Naive thymus-derived CD4-positive, alpha-beta T cell (primary cell): ENCODE measurements around the gene SIRT7. TPM values are rescaled to one million over a fixed set of nuclear protein-coding genes. Genes with fewer than 3 reads are reported as not detected.

Experiments
- ATAC-seq: fragments of 150-1000 bp; cut with Tn5 transposase; 2 replicates; pipeline ENCODE4 v1.10.0; 2021; ENCODE audit warnings: mild to moderate bottlenecking, moderate library complexity
- CTCF ChIA-PET: fragments of 350-600 bp; sonication (Branson Sonifier 250); formaldehyde crosslinking; loops from one replicate; lab custom pipeline; 2021; ENCODE audit warnings: antibody characterized with exemption; lab: Charles Lee
- POLR2A ChIA-PET: fragments of 350-600 bp; sonication (Branson Sonifier 250); formaldehyde crosslinking; loops from one replicate; lab custom pipeline; 2021; ENCODE audit warnings: antibody characterized with exemption, inconsistent platforms; lab: Charles Lee
- DNase-seq, 9 donors: peaks; one replicate each; pipeline versions ENCODE4 v3.0.0 to v3.0.0-alpha.2; 2020 to 2022; ENCODE audit warnings: mixed read lengths in 1 of 9
- H3K27ac ChIP-seq: one replicate; pipeline ENCODE4 v1.7.0; 2013; ENCODE audit warnings: mild to moderate bottlenecking, low read depth, low read length, moderate library complexity
- H3K27me3 ChIP-seq, 2 donors: one replicate each; pipeline ENCODE4 v1.7.0; 2013; ENCODE audit warnings: low read length in 2 of 2, mild to moderate bottlenecking in 2 of 2, moderate library complexity in 2 of 2; ENCODE audit not compliant: control insufficient read depth in 2 of 2, insufficient read depth in 2 of 2
- H3K36me3 ChIP-seq, 3 experiments: 1 replicate in 2 of 3; 2 replicates in 1 of 3; pipeline ENCODE4 v1.7.0; 2013; ENCODE audit warnings: low read length in 3 of 3, mild to moderate bottlenecking in 3 of 3, moderate library complexity in 1 of 3; ENCODE audit not compliant: insufficient read depth in 3 of 3, control insufficient read depth in 2 of 3
- H3K4me1 ChIP-seq, 2 donors: one replicate each; pipeline ENCODE4 v1.7.0; 2013; ENCODE audit warnings: low read length in 2 of 2, mild to moderate bottlenecking in 2 of 2, moderate library complexity in 1 of 2; ENCODE audit not compliant: control insufficient read depth in 2 of 2, insufficient read depth in 2 of 2
- H3K4me3 ChIP-seq: 2 replicates; pipeline ENCODE4 v1.7.0; 2013; ENCODE audit warnings: mild to moderate bottlenecking, low read length
- H3K9me3 ChIP-seq, 3 experiments: 1 replicate in 2 of 3; 2 replicates in 1 of 3; pipeline ENCODE4 v1.7.0; 2013; ENCODE audit warnings: low read length in 3 of 3; ENCODE audit not compliant: control insufficient read depth in 2 of 3
- H3K27ac Mint-ChIP-seq, 9 donors: one replicate each; pipeline ENCODE4 v1.8.0; 2020 to 2022; ENCODE audit warnings: mixed read lengths in 9 of 9, mild to moderate bottlenecking in 8 of 9, moderate library complexity in 5 of 9, inconsistent platforms in 2 of 9
- H3K27me3 Mint-ChIP-seq, 5 donors: one replicate each; pipeline ENCODE4 v1.8.0; 2021 to 2022; ENCODE audit warnings: mixed read lengths in 5 of 5, mild to moderate bottlenecking in 1 of 5
- H3K36me3 Mint-ChIP-seq, 5 donors: one replicate each; pipeline ENCODE4 v1.8.0; 2020 to 2022; ENCODE audit warnings: mixed read lengths in 5 of 5, mild to moderate bottlenecking in 3 of 5, inconsistent platforms in 1 of 5
- H3K4me1 Mint-ChIP-seq, 7 donors: one replicate each; pipeline ENCODE4 v1.8.0; 2020 to 2022; ENCODE audit warnings: mixed read lengths in 7 of 7, mild to moderate bottlenecking in 3 of 7, inconsistent platforms in 1 of 7
- H3K4me3 Mint-ChIP-seq, 10 donors: one replicate each; pipeline ENCODE4 v1.8.0; 2020 to 2022; ENCODE audit warnings: mild to moderate bottlenecking in 10 of 10, mixed read lengths in 10 of 10, moderate library complexity in 6 of 10, inconsistent platforms in 2 of 10
- H3K9me3 Mint-ChIP-seq, 11 donors: one replicate each; pipeline ENCODE4 v1.8.0; 2020 to 2022; ENCODE audit warnings: mixed read lengths in 11 of 11, mild to moderate bottlenecking in 4 of 11, inconsistent platforms in 1 of 11, moderate library complexity in 1 of 11
- intact Hi-C, 2 donors: fragments of 100-400 bp; cut with micrococcal nuclease; formaldehyde crosslinking; loops; one replicate each; pipeline ENCODE4 v1.15.1; 2023
- polyA plus RNA-seq, 2 donors: library from polyadenylated mRNA; unstranded; fragments of 300-500 nt; fragmentation: Illumina TruSeq; gene quantifications; one replicate each; pipeline ENCODE4 v1.2.3, GENCODE V29; 2021
- total RNA-seq, 6 experiments: library from RNA in 5 of 6; stranded (reverse) in 5 of 6; gene quantifications; 1 replicate in 5 of 6; 2 replicates in 1 of 6; pipeline ENCODE4 v1.2.3 and lab custom pipeline; 2021 to 2026

The SIRT7 gene
- total and polyA plus RNA-seq, 7 experiments from 2014 or later: 21.6 to 81.4 (median 56.8) TPM

GRCh38 chr17:81940538-81941483, 22.8 kb upstream of the SIRT7 start:
- ChIA-PET CTCF (interaction anchor here (0.6 kb wide), 1 partner anchor 1774 kb away, joined by 5 read pairs; no protein-coding TSS in a partner anchor), POLR2A (no interaction called here)
- Mint-ChIP-seq H3K4me3 (no peak overlapping the region), H3K4me1 (peaks cover 0 to 10% (median 6%) of the 10 kb centered on the region in 7 donors), H3K9me3 (no peaks in the 10 kb centered on the region), H3K27ac (no peak overlapping the region), H3K36me3 (no peaks in the 10 kb centered on the region), H3K27me3 (peaks cover 0 to 6% (median 0%) of the 10 kb centered on the region in 5 donors)
- H3K27me3 ChIP-seq: no peaks in the 10 kb centered on the region
- peaks cover 0 to 3% of the 10 kb centered on the region in 2 donors for H3K4me1 ChIP-seq
- DNase-seq: no peak
- intact Hi-C loops: no loop called here
- no peak overlapping the region for H3K4me3 ChIP-seq
- H3K9me3 ChIP-seq: no peaks in the 10 kb centered on the region
- no peak for ATAC-seq
- no peaks in the 10 kb centered on the region for H3K36me3 ChIP-seq
- no peak overlapping the region for H3K27ac ChIP-seq

- POLR2A ChIA-PET: no interaction called here
- Mint-ChIP-seq H3K4me3 (no peak overlapping the region), H3K9me3 (no peaks in the 10 kb centered on the region), H3K4me1 (peaks cover 0 to 13% (median 8%) of the 10 kb centered on the region in 7 donors), H3K27me3 (peaks cover 0 to 6% (median 0%) of the 10 kb centered on the region in 5 donors), H3K36me3 (no peaks in the 10 kb centered on the region), H3K27ac (peak overlapping the region in 1 of 9 donors; percentile 32)
- no peak for ATAC-seq
- intact Hi-C loops: no loop called here
- Histone ChIP-seq H3K4me3 (no peak overlapping the region), H3K27me3 (no peaks in the 10 kb centered on the region), H3K4me1 (peaks cover 0 to 3% of the 10 kb centered on the region in 2 donors), H3K27ac (no peak overlapping the region), H3K36me3 (no peaks in the 10 kb centered on the region), H3K9me3 (no peaks in the 10 kb centered on the region)
- CTCF ChIA-PET: interaction anchor here (0.6 kb wide), 1 partner anchor 1773 kb away, joined by 5 read pairs; no protein-coding TSS in a partner anchor
- DNase-seq: no peak
Measured at GRCh38 chr17:81939881-81940385, 22.0 kb upstream of the SIRT7 start.

DNA sequence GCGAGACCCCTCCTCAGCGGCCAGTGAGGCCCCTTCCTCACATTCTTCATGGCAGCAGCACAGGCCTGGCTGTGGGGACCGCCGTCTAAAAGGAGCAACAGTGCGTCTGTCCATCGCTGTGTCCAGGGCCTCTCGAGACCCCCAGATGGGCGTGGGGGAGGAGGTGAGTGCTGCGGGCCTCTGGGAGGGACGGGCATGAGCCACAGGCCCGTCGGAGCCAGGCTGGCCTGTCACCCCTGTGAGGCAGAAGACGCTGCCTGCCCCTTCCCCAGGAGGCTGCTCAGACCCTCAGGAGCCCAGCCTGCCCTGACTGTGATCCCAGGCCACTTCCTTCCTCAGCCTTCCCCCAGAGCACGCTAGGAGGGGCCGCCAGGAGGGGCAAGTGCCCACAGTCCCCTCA, 21.2 kb upstream of the SIRT7 start:
- intact Hi-C loops: no loop called here
- H3K4me1 ChIP-seq: peaks cover 0 to 3% of the 10 kb centered on the region in 2 donors
- no peak overlapping the region for H3K27ac Mint-ChIP-seq
- peaks cover 0 to 13% (median 8%) of the 10 kb centered on the region in 7 donors for H3K4me1 Mint-ChIP-seq
- no peaks in the 10 kb centered on the region for H3K36me3 ChIP-seq
- no peak for DNase-seq
- no peak overlapping the region for H3K4me3 Mint-ChIP-seq
- peaks cover 0 to 6% (median 0%) of the 10 kb centered on the region in 5 donors for H3K27me3 Mint-ChIP-seq
- H3K36me3 Mint-ChIP-seq: no peaks in the 10 kb centered on the region
- ATAC-seq: no peak
- no peaks in the 10 kb centered on the region for H3K27me3 ChIP-seq
- no peaks in the 10 kb centered on the region for H3K9me3 ChIP-seq
- CTCF ChIA-PET: no interaction called here
- H3K27ac ChIP-seq: no peak overlapping the region
- H3K9me3 Mint-ChIP-seq: no peaks in the 10 kb centered on the region
- H3K4me3 ChIP-seq: no peak overlapping the region
- POLR2A ChIA-PET: no interaction called here

DNA sequence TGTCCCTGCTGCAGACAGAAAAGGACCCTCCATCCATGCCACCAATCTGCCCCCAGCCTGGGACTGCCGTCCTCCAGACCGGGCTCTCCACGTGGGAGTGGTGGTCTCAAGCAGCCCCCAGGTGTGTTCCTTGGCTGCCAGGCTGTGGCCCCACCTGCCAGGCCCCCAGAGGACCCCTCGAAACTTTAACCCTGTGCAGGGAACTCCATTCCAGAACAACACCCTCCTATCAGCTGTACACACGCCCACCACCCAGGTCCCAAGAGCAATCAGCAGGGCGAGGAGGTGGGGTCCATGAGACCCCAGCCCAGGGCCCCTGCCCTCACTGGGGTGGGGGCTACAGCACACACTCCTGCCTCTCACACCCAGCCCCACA, 17.7 kb upstream of the SIRT7 start:
- ChIA-PET POLR2A (no interaction called here), CTCF (interaction anchor here (0.7 kb wide), 1 partner anchor 823 kb away, joined by 3 read pairs; no protein-coding TSS in a partner anchor)

GRCh38 chr17:81934850-81935708, 17.1 kb upstream of the SIRT7 start:
- Mint-ChIP-seq H3K4me1 (peaks cover 0 to 13% (median 9%) of the 10 kb centered on the region in 7 donors), H3K27me3 (peaks cover 0 to 12% (median 0%) of the 10 kb centered on the region in 5 donors), H3K4me3 (peak overlapping the region in 4 of 10 donors; percentile 45 to 71 (median 58)), H3K27ac (no peak overlapping the region), H3K9me3 (no peaks in the 10 kb centered on the region), H3K36me3 (no peaks in the 10 kb centered on the region)
- ChIA-PET CTCF (interaction anchor here (0.7 kb wide), 1 partner anchor 824 kb away, joined by 3 read pairs; no protein-coding TSS in a partner anchor), POLR2A (no interaction called here)
- DNase-seq (no peak), ATAC-seq (no peak)
- Histone ChIP-seq H3K9me3 (no peaks in the 10 kb centered on the region), H3K4me1 (peaks cover 0 to 3% of the 10 kb centered on the region in 2 donors), H3K36me3 (no peaks in the 10 kb centered on the region), H3K4me3 (no peak overlapping the region), H3K27ac (no peak overlapping the region), H3K27me3 (no peaks in the 10 kb centered on the region)
- intact Hi-C loops: no loop called here

More for the DNA sequence above, 17.7 kb upstream of the SIRT7 start:
- H3K9me3 Mint-ChIP-seq: no peaks in the 10 kb centered on the region
- H3K27ac ChIP-seq: no peak overlapping the region
- H3K4me3 ChIP-seq: no peak overlapping the region
- H3K36me3 Mint-ChIP-seq: no peaks in the 10 kb centered on the region
- intact Hi-C loops: loop anchor here in 1 of 2 donors (2.0 kb wide), 1 partner anchor 41 kb away; the partner anchor contains the start of gene ASPSCR1
- no peaks in the 10 kb centered on the region for H3K36me3 ChIP-seq
- ATAC-seq (no peak), DNase-seq (no peak)
- peaks cover 0 to 3% of the 10 kb centered on the region in 2 donors for H3K4me1 ChIP-seq
- H3K9me3 ChIP-seq: no peaks in the 10 kb centered on the region
- peaks cover 0 to 18% (median 0%) of the 10 kb centered on the region in 5 donors for H3K27me3 Mint-ChIP-seq
- H3K27ac Mint-ChIP-seq: peak overlapping the region in 1 of 9 donors; percentile 25
- H3K4me1 Mint-ChIP-seq: peaks cover 0 to 13% (median 9%) of the 10 kb centered on the region in 7 donors
- no peaks in the 10 kb centered on the region for H3K27me3 ChIP-seq
- H3K4me3 Mint-ChIP-seq: peak overlapping the region in 8 of 10 donors; percentile 24 to 74 (median 52)

GRCh38 chr17:81934098-81934757, 16.3 kb upstream of the SIRT7 start:
- ChIA-PET CTCF (no interaction called here), POLR2A (no interaction called here)
- ATAC-seq (no peak), DNase-seq (no peak)
- Mint-ChIP-seq H3K36me3 (no peaks in the 10 kb centered on the region), H3K27ac (peak overlapping the region in 1 of 9 donors; percentile 18), H3K9me3 (no peaks in the 10 kb centered on the region), H3K27me3 (peaks cover 0 to 14% (median 0%) of the 10 kb centered on the region in 5 donors), H3K4me1 (peaks cover 0 to 13% (median 9%) of the 10 kb centered on the region in 7 donors), H3K4me3 (no peak overlapping the region)
- Histone ChIP-seq H3K27ac (no peak overlapping the region), H3K36me3 (no peaks in the 10 kb centered on the region), H3K27me3 (peaks cover 0 to 4% of the 10 kb centered on the region in 2 donors), H3K4me3 (no peak overlapping the region), H3K9me3 (no peaks in the 10 kb centered on the region), H3K4me1 (peaks cover 0 to 3% of the 10 kb centered on the region in 2 donors)
- intact Hi-C loops: no loop called here
